GM21515 (cell line): ENCODE data around the gene ASIC2.

Experiments used
- ATAC-seq: cut with Tn5 transposase; IDR thresholded peaks from one replicate; pipeline ENCODE4 v1.9.1; 2021; ENCODE audit not compliant: unreplicated experiment

The ASIC2 gene

GRCh38 chr17:33079201-33079600 is 213.9 kb downstream of the ASIC2 start:
- ATAC-seq: no peak

- no peak for ATAC-seq
Observed at GRCh38 chr17:33076979-33077378, 216.1 kb downstream of the ASIC2 start.

- ATAC-seq: no peak
Observed at GRCh38 chr17:33073416-33073815, 219.7 kb downstream of the ASIC2 start.

GRCh38 chr17:33072421-33073161 is 220.5 kb downstream of the ASIC2 start:
- no peak for ATAC-seq

GRCh38 chr17:33071656-33072055 is 221.4 kb downstream of the ASIC2 start:
- no peak for ATAC-seq

- no peak for ATAC-seq
Observed at GRCh38 chr17:33057564-33057963, 235.5 kb downstream of the ASIC2 start.

- ATAC-seq: no peak
Observed at GRCh38 chr17:33056399-33057146, 236.5 kb downstream of the ASIC2 start.

GRCh38 chr17:33055746-33056145 is 237.3 kb downstream of the ASIC2 start:
- no peak for ATAC-seq

- no peak for ATAC-seq
Observed at GRCh38 chr17:33055171-33055611, 237.9 kb downstream of the ASIC2 start.

GRCh38 chr17:33054412-33054811 is 238.7 kb downstream of the ASIC2 start:
- no peak for ATAC-seq

GRCh38 chr17:33053676-33054075 is 239.4 kb downstream of the ASIC2 start:
- no peak for ATAC-seq

GRCh38 chr17:33052856-33053255 is 240.2 kb downstream of the ASIC2 start:
- no peak for ATAC-seq

- no peak for ATAC-seq
Observed at GRCh38 chr17:33050611-33051140, 242.4 kb downstream of the ASIC2 start.

- no peak for ATAC-seq
Observed at GRCh38 chr17:33049781-33050414, 243.2 kb downstream of the ASIC2 start.

- ATAC-seq: no peak
Observed at GRCh38 chr17:33046361-33047255, 246.5 kb downstream of the ASIC2 start.

- no peak for ATAC-seq
Observed at GRCh38 chr17:33045216-33045615, 247.9 kb downstream of the ASIC2 start.

GRCh38 chr17:33044771-33045170 is 248.3 kb downstream of the ASIC2 start:
- ATAC-seq: no peak

- ATAC-seq: no peak
Observed at GRCh38 chr17:33040461-33040860, 252.6 kb downstream of the ASIC2 start.

- ATAC-seq: no peak
Observed at GRCh38 chr17:33039874-33040273, 253.2 kb downstream of the ASIC2 start.

- no peak for ATAC-seq
Observed at GRCh38 chr17:33038740-33039139, 254.4 kb downstream of the ASIC2 start.

GRCh38 chr17:33033176-33033575 is 259.9 kb downstream of the ASIC2 start:
- ATAC-seq: no peak
